Measurements from ENCODE around the gene DIP2C.
"Not testable (repeated sequence)": the region's sequence is repeated elsewhere in the genome, so short reads cannot be mapped to it uniquely, and the experiment has no call there.

DIP2C gene

DNA sequence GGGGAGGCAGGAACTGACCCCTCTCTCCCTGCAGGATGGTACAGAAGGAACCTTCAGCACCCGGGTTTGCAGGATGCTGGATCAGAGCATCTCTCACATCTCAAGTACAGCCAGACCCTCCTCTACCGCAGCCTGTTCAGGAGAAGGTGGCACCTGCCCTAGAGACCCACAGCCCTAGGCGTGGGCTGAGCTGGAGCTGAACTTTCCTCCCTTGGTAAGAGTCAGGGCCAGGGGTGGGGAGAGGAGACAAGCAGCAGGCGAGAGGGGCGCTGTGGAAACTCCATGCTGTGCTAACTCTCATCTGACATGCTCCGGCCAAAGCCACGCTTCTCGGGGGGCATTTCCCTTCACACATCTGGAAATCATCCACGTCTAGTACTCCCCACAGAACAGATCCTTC lies 154.4 kb downstream of the DIP2C start:
- DNase-seq (ENCODE audit: insufficient read length) (no peak), FAIRE-seq (no peak)
- TF ChIP-seq TAF1 (IDR thresholded peaks at IDR 0.05; ENCODE audit: borderline replicate concordance, low read depth, low read length) (no peak), POLR2A (IDR thresholded peaks at IDR 0.05; ENCODE audit: low read depth, low read length) (no peak), POLR2AphosphoS5 (IDR thresholded peaks at IDR 0.05; ENCODE audit: low read depth, low read length) (no peak)

DNA sequence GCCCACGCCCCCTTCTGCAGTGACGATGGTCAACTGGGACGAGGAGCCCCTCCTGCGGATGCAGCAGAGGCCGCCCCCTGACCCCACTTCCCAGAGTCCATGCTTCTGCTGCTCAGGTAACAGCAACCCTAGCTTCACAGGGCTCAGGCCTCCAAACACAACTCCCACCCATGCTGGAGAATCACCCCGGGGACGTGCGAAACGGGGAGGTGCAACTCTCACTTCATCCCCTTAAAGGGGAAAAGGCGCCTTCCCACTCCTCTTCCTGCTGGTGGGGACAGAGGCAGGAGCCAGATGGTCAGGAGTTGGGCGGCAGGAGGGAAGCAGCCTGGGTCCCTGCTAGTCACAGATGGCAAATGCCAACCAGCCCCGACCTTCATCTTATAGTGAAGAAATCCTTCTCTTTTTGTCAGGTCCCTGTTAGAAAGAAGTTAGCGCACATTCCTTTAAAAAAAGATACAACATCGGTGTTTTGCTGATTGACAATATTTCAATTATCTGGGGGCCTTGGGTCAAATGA lies 155.4 kb downstream of the DIP2C start:
- no peak for DNase-seq (ENCODE audit: insufficient read length)
- TF ChIP-seq POLR2AphosphoS5 (IDR thresholded peaks at IDR 0.05; ENCODE audit: low read depth, low read length), result no peak
- no peak for TF ChIP-seq TAF1 (IDR thresholded peaks at IDR 0.05; ENCODE audit: borderline replicate concordance, low read depth, low read length)
- no peak for TF ChIP-seq POLR2A (IDR thresholded peaks at IDR 0.05; ENCODE audit: low read depth, low read length)
- FAIRE-seq, result no peak

DNA sequence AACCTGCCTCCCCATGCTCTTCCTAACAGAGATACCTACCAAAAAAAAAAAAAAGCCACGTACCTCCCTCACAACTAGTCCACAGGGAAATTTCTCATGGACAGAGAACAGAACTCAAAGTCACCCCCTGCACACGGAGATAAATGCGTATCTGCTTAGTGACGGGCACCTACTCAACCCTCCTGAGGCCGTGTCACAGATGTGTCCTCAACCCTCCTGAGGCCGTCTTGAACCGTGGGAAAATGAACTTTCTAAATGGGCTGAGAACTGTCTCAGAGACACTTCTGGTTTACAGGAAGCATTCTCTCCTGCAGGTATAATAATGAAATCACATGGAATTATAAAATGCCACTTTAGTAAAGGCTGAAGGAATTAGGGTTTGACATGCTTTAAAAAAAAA lies 155.9 kb downstream of the DIP2C start:
- FAIRE-seq, result no peak
- no peak for DNase-seq (ENCODE audit: insufficient read length)
- no peak for TF ChIP-seq TAF1 (IDR thresholded peaks at IDR 0.05; ENCODE audit: borderline replicate concordance, low read depth, low read length)
- TF ChIP-seq POLR2AphosphoS5 (IDR thresholded peaks at IDR 0.05; ENCODE audit: low read depth, low read length), result no peak
- no peak for TF ChIP-seq POLR2A (IDR thresholded peaks at IDR 0.05; ENCODE audit: low read depth, low read length)

DNA sequence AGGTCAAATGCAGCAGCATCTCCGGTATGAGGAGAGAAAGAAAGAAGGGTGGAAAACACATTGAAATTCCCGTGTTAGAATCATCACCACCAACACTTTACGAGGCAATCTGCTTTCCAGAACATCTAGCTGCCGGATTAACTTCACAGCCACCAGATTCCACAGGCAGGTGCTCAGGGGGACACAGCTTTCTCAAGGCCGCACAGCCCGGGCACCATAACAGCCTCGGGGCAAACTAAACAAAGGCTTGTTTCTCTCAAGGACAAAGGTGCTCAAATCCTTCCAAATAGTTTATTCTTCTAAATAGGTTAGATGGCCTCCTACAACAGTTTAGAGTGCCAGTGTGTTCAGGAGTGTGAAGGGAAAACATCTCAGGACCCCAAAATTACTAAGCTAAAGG lies 156.3 kb downstream of the DIP2C start:
- TF ChIP-seq POLR2AphosphoS5 (IDR thresholded peaks at IDR 0.05; ENCODE audit: low read depth, low read length) (no peak), POLR2A (IDR thresholded peaks at IDR 0.05; ENCODE audit: low read depth, low read length) (no peak), TAF1 (IDR thresholded peaks at IDR 0.05; ENCODE audit: borderline replicate concordance, low read depth, low read length) (no peak)
- DNase-seq (ENCODE audit: insufficient read length) (no peak), FAIRE-seq (no peak)

DNA sequence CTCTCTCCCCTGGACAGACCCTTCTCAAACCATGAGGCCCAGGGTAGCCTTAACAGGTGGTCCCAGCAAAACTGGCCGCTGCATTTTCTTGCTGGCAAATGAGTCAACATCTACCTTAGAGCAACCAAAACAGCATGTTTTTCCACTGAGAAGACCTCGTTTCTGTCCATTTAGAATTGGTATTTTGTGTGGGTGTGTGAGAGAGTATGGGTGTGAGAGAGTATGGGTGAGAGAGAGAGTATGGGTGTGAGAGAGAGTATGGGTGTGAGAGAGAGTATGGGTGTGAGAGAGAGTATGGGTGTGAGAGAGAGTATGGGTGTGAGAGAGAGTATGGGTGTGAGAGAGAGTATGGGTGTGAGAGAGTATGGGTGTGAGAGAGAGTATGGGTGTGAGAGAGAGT lies 157.1 kb downstream of the DIP2C start:
- not testable (repeated sequence) for DNase-seq (ENCODE audit: insufficient read length); FAIRE-seq

DNA sequence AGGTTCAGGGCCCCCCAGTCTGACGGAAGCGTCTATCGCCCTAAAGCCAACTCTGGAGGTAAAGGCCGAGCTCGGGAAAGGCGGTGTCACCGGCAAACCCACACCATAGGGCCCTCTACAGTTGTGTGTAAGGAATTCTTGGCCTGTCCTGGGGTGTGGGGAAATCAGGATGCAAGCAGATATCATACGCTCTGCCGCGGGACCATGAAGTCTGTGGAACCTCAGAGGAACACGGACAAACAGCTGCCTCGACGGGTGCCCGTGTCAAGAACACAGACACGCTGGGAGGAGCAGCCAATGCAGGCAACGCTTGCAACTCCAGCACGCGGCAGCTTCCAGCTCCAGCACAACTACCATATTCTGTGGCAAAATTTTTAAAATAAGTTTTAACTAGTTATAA lies 157.9 kb downstream of the DIP2C start:
- TF ChIP-seq TAF1 (IDR thresholded peaks at IDR 0.05; ENCODE audit: borderline replicate concordance, low read depth, low read length), result no peak
- no peak for TF ChIP-seq POLR2AphosphoS5 (IDR thresholded peaks at IDR 0.05; ENCODE audit: low read depth, low read length)
- no peak for TF ChIP-seq POLR2A (IDR thresholded peaks at IDR 0.05; ENCODE audit: low read depth, low read length)
- DNase-seq (ENCODE audit: insufficient read length) (no peak), FAIRE-seq (no peak)

DNA sequence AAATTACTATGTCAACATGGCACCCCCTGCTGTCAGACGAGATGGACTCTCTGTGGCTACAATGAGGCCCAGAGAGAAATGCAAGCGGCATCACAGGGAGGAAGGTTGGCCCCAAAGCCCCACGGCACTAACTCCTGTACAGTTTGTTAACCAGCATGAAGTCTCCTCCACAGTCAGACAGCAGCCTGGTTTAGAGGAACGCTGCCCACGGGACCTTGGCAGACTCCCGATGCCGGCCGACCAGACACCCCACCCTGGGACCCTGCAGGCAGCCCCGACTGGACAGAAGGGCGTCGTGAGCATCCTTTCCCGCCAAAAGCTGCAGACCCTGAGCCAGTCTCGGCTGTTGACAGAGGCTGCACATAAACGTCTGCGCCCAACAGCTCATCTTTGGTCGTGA lies 158.8 kb downstream of the DIP2C start:
- TF ChIP-seq POLR2A (IDR thresholded peaks at IDR 0.05; ENCODE audit: low read depth, low read length), result no peak
- no peak for TF ChIP-seq POLR2AphosphoS5 (IDR thresholded peaks at IDR 0.05; ENCODE audit: low read depth, low read length)
- no peak for TF ChIP-seq TAF1 (IDR thresholded peaks at IDR 0.05; ENCODE audit: borderline replicate concordance, low read depth, low read length)
- FAIRE-seq, result no peak
- no peak for DNase-seq (ENCODE audit: insufficient read length)

DNA sequence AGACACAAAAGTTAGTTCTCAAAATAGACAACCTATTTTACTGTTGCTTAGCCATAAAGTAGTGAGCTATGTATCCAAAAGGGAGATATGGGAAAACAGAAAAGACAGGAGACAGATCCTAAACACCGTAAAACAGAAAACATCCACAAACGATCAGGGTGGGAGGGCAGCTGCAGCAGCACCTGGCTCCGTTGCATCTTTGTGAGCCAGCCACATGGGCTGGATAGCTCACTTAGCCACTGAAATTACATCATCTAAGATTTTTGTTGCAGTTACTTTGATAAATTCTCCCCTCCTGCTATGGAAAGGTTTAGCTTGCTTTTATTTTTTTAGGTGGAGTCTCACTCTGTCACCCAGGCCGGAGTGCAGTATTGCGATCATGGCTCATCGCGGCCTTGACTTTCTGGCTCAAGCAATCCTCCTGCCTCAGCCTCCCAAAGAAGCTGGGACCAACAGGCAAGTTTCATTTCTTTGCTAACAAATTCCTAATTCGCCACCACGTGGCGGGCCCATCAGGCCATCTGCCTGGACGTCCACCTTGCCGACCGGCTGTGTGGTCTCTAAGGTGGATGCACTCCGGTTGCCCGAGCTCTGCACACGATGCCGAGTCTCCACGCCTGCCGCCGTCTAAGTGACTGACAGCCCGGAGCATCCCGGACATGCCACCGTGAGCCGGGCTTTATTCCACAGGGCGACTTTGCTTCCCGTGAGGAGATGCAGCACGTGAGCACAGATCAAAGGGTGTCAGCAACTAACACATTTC lies 159.8 kb downstream of the DIP2C start:
- TF ChIP-seq POLR2A (IDR thresholded peaks at IDR 0.05; ENCODE audit: low read depth, low read length) (no peak), POLR2AphosphoS5 (IDR thresholded peaks at IDR 0.05; ENCODE audit: low read depth, low read length) (no peak), TAF1 (IDR thresholded peaks at IDR 0.05; ENCODE audit: borderline replicate concordance, low read depth, low read length) (no peak)
- no peak for DNase-seq (ENCODE audit: insufficient read length)
- no peak for FAIRE-seq

DNA sequence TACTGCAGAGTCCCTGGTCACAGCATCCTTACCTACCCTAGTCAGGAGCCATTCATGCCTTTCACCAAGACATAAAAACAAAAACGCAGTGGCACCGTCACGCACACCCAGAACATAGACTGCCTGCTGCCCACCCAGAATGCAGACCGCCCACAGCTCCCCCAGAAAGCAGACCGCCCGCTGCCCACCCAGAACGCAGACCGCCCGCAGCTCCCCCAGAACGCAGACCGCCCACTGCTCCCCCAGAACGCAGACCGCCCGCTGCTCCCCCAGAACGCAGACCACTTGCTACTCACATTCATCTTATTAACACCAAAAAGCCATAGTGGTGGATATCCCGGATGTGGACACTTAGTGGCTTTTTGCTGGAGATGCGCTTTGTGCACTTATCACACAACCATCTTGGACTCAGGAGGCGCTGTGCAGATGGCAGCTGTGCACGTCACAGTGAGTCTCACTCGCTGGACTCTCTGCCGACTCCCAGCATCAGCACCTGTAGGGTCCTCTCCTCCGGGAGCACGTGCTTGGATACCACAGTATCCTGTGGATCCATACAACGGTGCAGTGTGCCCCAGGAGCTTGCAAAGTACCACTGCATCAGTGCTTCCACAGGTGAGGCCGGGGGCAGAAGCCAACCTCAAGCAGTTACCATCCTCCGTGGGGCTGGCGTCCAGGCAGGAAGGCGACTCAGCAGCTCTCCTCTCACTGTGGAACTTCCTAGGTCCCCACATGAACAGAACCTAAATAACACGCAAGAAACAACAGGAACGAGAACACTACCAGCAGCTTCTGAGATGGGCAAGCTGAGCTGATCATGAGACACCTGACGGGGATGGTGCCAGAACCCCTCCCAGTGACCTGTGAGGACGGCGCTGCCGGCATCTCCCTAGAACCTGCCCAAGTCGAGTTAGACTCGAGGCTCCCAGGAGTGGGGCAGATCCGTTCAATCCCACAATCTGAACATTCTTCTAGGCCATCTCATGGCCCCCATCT lies 161.0 kb downstream of the DIP2C start:
- FAIRE-seq (no peak), DNase-seq (ENCODE audit: insufficient read length) (no peak)
- TF ChIP-seq POLR2A (IDR thresholded peaks at IDR 0.05; ENCODE audit: low read depth, low read length) (no peak), TAF1 (IDR thresholded peaks at IDR 0.05; ENCODE audit: borderline replicate concordance, low read depth, low read length) (no peak), POLR2AphosphoS5 (IDR thresholded peaks at IDR 0.05; ENCODE audit: low read depth, low read length) (no peak)

DNA sequence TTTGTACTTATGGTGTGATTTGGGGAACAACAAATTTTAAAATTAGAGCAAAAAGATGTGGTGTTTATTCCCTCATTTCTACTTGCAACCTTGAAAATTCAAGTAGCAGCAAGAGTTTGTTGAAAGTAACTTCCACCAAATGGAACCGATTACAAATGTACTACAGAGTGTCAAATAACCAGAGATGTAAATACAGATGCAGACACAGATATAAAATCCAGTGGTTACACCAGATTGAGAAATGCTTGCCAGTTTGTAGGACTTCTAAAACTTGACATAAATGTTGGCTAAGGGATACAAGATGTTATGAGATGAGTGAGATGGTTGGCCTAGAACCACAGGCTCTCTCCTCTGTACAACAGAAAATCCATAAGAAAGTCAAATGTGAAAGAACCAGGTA lies 162.1 kb downstream of the DIP2C start:
- TF ChIP-seq TAF1 (IDR thresholded peaks at IDR 0.05; ENCODE audit: borderline replicate concordance, low read depth, low read length), result no peak
- TF ChIP-seq POLR2AphosphoS5 (IDR thresholded peaks at IDR 0.05; ENCODE audit: low read depth, low read length), result no peak
- TF ChIP-seq POLR2A (IDR thresholded peaks at IDR 0.05; ENCODE audit: low read depth, low read length), result no peak
- DNase-seq (ENCODE audit: insufficient read length) (no peak), FAIRE-seq (no peak)

DNA sequence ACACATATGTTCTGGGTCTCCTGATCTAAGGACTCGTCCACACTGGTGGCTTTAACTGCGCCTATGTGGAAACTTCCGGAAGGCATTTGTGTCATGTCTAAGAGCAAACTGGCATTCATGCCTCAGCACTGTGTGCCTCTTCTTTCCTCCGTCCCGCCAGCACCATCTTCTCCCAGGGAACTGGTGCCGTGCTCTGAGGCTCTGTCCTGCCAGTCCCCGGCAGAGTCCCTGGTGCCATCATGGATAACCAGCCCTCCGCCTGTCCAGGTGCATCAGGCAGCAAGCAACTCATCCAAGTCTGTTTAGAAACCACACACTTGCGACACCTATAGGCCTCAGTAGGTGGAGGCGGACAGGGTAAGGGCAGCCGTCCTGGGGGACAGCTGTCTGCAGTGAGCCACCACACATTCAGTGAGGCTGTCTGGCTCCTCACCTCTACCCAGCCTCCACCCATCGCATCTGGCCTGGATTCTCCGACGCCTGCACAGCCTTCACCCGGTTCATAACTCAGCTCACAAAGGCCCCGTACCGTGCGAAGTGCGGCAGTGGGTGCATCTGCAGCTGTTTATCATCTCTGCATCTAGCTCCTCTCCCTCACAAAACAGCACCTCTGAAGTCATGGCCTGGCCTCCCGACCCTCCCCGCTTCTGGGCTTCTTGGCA lies 162.7 kb downstream of the DIP2C start:
- DNase-seq (ENCODE audit: insufficient read length), result no peak
- FAIRE-seq, result no peak
- TF ChIP-seq POLR2AphosphoS5 (IDR thresholded peaks at IDR 0.05; ENCODE audit: low read depth, low read length) (no peak), TAF1 (IDR thresholded peaks at IDR 0.05; ENCODE audit: borderline replicate concordance, low read depth, low read length) (no peak), POLR2A (IDR thresholded peaks at IDR 0.05; ENCODE audit: low read depth, low read length) (no peak)

Data from GM12892 (cell line).